GM19023 (cell line): ENCODE measurements around the gene GPRIN2.
"Not testable (repeated sequence)": the region's sequence is repeated elsewhere in the genome, so short reads cannot be mapped to it uniquely, and the experiment has no call there.

Experiments
- ATAC-seq: cut with Tn5 transposase; IDR thresholded peaks from one replicate; pipeline ENCODE4 v1.9.1; 2021; ENCODE audit warnings: mild to moderate bottlenecking, moderate library complexity; ENCODE audit not compliant: unreplicated experiment

GPRIN2 gene

DNA sequence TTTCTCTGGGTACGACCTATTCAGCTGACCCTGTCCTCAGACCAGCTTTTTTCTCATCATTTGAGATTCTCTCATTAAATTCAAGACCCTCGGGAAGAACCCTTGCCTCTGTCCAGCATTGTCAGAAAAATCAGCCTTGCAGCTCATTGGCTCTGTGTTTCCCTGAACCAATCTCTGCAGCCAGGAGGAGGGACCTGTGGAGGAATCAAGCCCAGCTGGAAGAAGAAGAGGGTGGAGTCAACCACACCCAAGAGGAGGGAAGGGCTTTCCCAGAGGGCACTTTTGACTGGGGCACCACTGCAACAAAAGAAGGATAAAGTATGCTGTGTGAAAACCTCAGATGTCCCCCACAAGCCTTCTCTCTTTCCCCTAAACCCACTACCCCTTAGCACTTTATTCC is 14.2 kb upstream of the GPRIN2 start:
- not testable (repeated sequence) for ATAC-seq

- ATAC-seq = not testable (repeated sequence)
Measured at GRCh38 chr10:46567151-46567550, 10.7 kb upstream of the GPRIN2 start.

DNA sequence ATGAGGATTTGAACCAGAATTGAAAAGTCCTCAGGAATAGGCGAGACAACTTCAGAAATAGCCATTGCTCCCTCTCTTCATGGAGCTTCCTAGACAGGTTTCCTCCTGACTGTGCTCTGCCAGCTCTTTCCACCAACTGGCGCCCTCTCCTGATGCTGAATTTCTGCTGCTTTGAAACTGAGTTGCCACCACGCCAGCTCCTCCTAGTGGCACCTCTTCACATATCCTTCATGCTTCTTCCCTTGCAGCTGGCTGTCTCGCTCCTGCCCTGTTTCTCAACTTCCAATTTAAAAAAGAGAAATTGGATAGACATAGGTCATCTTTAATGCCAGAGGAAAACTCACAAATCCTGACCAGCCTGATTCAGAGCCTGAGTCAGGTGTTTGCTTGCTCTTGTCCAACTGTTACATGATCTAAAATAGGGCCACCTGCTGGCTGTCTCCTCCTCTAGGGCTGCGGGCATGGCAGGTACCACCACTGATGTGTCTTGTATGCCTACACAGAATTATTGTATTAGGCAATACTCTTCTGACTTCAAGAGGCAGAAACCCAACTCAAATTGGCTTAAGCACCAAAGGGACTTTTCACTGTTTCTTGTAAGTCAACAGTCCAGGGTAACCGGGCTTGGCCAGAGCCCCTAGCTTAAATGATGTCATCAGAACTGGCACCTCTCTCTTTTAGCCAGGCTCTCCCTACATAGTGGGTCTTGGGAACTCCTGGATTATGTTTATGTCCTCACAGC is 9.3 kb upstream of the GPRIN2 start:
- peak; percentile 55 for ATAC-seq

- no peak for ATAC-seq
Measured at GRCh38 chr10:46560952-46561351, 4.5 kb upstream of the GPRIN2 start.

DNA sequence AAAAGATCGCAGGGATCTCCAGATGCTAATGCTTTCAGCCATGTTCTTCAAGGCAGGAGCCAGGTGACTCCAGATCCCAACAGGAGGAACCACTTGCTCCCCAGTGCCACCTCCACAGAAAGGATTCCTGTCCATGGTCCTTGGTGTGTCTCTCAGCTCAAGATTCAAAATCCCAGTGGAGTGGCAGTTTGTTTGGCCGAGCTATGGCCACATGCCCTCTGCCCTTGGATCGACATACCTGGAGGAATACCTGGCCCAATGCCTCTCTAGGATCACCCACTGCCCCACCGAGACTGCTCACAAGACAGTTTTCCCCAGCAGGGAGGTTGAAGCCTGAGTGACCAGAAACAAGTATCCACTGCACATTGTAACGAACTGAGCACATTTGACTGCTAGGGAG is 3.9 kb upstream of the GPRIN2 start:
- ATAC-seq = no peak

GRCh38 chr10:46559231-46559671 is 2.8 kb upstream of the GPRIN2 start:
- no peak for ATAC-seq

GRCh38 chr10:46558392-46559185 is 2.1 kb upstream of the GPRIN2 start:
- ATAC-seq = no peak

- no peak for ATAC-seq
Measured at GRCh38 chr10:46558122-46558391, 1.6 kb upstream of the GPRIN2 start.

DNA sequence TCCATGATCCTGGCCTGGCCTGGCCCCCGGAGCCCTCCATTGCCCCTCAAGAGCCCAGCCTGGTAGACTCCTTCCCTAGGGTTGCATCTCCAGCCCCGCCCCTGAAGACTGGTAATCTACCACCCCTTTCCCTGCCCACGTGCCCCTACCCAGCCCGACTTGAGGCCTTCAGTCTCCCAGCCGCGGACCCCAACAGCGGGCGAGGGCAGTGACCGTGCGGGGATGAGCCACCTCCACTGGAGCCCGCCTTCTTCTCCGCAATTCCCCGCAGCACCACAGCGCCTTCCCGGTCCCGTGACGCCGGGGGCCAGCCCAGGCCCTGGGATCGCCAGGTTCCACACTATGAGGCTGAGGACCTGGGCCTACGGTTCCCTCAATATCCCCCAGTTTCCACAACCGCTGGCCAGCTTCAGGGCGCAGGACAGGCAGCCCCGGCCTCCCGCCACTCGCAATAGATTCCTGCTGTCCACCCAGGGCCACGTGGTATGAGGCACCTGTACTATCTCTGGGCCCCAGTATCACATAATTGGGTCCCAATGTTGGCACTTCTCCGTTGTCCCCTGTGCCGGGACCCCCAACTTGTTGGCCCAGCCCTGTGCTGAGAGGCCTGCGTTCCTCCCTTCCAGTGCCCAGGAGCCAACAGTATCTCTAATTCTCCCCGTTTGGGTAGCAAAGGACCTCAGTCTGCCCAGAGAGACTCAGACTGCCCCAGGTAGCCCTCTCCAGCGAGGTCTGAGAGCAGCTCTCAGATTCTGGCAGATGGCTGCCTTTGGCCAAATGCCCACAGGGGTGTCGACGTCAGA is 1.1 kb upstream of the GPRIN2 start:
- no peak for ATAC-seq

DNA sequence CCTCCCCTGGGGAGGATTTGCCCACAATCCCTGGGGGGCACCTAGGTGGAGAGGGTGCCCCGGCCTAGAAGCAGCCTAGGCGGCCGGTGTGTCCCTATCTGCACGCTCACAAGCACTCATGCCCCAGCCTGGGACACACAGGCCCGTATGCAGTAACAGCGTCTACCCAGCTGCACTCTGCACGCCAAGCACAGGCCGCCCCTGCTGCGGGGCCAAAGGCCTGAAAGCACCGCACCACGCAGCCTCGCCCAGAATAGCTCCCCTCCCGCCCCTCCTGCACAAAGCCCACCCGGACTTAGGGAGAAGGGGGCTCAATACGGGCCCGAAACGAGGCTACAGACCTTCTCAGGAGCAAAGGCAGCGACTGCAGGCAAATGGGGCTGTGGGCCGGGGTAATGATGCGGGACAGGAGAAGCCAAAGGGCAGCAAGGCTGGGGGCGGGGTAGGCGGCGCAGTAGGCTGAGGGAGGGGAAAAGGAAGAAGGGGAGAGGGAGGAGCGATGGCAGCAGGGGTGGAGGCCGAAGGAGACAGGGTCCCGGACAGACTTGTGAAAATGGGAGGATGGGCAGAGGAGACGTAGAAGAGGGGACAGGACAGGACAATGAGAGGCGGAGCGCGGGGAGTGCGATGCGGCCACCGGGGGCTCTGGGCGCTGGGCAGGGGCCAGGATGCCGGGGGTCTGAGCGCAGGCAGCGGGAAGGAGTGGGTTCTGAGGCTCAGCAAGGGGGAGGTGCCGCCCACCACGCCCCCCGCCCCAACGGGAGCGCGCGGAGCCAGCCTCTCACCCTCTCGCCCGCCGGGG is 544 bp downstream of the GPRIN2 start:
- ATAC-seq = no peak

DNA sequence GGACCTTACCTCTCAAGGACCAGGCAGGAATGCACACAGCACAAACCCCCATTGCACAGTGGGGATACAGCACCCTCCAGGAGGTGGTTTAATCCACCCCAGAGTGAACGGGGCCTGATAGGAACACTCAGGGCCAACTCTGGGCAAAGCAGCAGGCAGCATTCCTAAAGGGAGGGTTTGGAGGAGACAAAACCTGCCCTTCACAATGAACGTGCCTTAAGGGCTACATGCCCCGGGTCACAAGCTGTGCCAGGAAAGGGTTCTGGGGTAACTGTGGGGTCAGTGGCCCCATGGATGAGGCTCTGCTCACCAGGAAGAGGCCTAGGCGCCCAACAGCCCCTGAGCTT is 1.1 kb downstream of the GPRIN2 start:
- ATAC-seq = no peak

DNA sequence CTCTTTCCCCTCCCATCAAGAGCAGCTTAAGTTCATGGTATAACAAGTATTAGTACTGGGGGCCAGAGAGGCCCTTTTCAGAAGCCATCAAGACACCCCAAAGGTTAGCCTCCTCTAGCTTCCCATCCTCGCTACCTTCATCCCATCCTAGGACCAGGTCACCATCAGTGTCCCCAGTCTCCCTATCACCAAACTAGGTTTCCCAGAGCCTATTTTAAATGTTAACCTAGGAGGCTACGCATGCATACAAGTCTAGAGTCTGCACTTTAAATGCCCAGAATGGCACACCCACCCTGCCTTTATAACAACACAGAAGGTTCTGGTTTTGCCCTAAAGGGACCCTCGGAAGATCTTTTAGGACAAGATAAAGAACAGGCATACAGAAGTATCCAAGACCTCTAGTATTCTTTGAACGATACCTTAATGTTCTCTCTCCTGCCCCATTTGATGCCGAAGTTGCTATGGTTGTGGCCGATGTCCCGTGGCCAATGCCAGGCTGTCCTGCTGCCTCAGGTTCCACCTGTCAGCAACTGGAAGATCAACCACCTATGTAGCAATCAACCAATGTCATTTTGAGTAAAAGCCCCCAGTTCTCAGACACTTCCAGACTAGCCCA is 2.2 kb downstream of the GPRIN2 start:
- ATAC-seq = no peak

DNA sequence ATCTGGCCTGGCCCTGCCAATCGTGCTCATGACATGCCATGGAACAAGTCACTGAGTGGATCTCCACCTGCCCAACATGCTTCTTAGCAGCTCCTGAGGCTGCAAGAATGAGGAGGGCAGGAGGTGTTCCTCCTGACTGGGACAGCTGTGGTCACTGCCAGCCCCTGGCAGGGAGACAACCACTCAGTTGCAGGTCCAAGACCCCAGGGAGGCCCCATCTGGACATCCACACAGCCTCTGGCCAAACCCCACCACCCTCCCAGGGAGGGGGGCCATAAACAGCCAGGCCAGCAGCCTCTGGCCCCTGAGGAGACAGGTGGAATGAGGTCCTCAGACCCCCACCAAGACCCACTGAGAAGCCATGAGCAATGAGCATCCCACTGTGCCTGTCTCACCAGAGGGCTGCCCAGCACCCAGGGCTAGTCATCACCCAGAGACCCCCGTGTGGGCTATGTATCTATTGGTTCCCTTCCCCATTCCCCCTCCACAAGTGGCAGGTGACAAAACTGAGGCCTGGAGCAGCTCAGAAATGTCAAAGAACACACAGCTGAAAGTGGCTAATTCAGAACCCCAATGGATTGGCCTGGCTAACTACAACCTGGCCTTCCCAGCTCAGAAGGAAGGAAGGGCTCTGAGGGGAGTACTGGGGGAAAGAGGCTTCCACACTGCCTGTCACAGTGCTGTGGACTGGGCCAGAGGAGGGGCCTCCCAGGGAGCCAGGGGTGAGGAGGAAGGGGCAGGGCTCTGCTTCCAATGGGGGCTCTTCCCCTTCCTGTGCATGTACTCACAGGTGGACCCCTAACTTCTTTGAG is 3.0 kb downstream of the GPRIN2 start:
- ATAC-seq = no peak

GRCh38 chr10:46552526-46553237 is 3.8 kb downstream of the GPRIN2 start:
- no peak for ATAC-seq

DNA sequence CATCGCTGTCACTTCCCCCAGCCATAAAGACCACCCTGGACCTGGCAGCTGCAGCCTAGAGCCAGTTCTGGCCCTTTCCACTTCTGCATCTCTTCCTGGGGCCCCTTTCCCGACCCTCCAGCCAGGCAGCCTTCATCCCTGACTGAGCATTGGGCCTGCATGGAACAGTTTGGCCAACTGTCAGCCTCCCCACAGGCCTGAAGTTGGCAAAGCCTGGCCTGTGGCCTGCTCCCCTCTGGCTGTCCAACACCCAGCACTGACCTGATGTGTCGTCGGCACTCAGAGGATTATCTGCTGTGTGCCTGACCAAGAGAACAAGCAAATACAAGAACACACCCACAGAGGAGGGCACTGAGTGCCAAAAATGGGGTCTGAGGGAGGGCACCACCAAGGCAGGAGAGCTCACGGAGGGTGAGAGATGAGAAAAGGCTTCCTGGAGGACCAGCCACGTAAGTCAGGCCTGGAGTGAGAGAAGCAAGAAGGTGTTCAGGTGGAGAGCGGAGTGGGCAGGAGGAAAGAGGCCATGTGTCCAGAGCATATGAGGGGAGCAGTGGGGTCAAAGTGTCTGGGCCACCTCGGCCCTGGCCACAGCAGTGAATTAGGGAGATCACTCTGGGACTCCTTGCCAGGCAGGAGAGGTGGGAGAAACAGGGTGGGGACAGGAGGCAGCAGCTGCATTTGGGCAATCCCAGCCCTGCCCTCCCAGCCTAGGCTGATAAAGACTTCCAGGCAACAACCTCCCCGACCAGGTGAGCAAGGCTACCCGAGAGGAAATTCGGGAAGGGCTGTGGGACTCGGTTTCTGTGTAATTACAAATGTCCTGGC is 4.5 kb downstream of the GPRIN2 start:
- no peak for ATAC-seq

- no peak for ATAC-seq
Measured at GRCh38 chr10:46550795-46551700, 5.4 kb downstream of the GPRIN2 start.

- ATAC-seq = no peak
Measured at GRCh38 chr10:46550076-46550790, 6.2 kb downstream of the GPRIN2 start.
